ENCODE data around the gene ARHGAP45. TPM values are rescaled to one million over a fixed set of nuclear protein-coding genes. Genes with fewer than 3 reads are reported as not detected.

ARHGAP45 gene
- total and polyA plus RNA-seq, 2 experiments from 2014 or later, result 24.7 to 71.8 TPM

GRCh38 chr19:1055886-1056620, 10.9 kb upstream of the ARHGAP45 start (continued):
- TF ChIP-seq REST (IDR thresholded peaks at IDR 0.05; ENCODE audit: unreplicated experiment) (no peak), STAT1 (IDR thresholded peaks at IDR 0.05; ENCODE audit: unreplicated experiment) (no peak)

- peak; percentile 83 for DNase-seq (ENCODE audit: low spot score)
- peaks cover 32% of the 10 kb centered on the region for H3K9me3 Mint-ChIP-seq
- no peak overlapping the region for H2AFZ ChIP-seq
- H3K4me2 ChIP-seq, result no peak overlapping the region
- no peaks in the 10 kb centered on the region for H3K4me1 ChIP-seq (ENCODE audit: insufficient read depth)
- no peak overlapping the region for H3K27ac Mint-ChIP-seq
- H3K36me3 ChIP-seq (ENCODE audit: insufficient read depth), result peaks cover 18% of the 10 kb centered on the region
- peaks cover 37% of the 10 kb centered on the region for H3K36me3 Mint-ChIP-seq (ENCODE audit: low read depth)
- no peak for ATAC-seq
- no peaks in the 10 kb centered on the region for H3K27me3 ChIP-seq (ENCODE audit: insufficient read depth)
- no peaks in the 10 kb centered on the region for H4K20me1 ChIP-seq (replicated peaks; ENCODE audit: insufficient read depth)
- H3K4me3 ChIP-seq, result no peak overlapping the region
- H3K4me3 Mint-ChIP-seq, result no peak overlapping the region
- peaks cover under 1% of the 10 kb centered on the region; the same call in 1 of the 2 replicates for H3F3A ChIP-seq (replicated peaks; ENCODE audit: low read depth)
- H3K27me3 Mint-ChIP-seq (ENCODE audit: insufficient read depth, low read depth, poor library complexity), result peaks cover 9% of the 10 kb centered on the region
- no peak overlapping the region for H3K27ac ChIP-seq (ENCODE audit: low read depth)
- no peak for TF ChIP-seq ZNF462 (CRISPR knock-in tag; IDR thresholded peaks at IDR 0.05)
- TF ChIP-seq CTCF (conservative IDR thresholded peaks at IDR 0.05; ENCODE audit: low read depth in 2 of 2), result 0 out of 4 replicates have a peak, but pooled peaks of 1 of the 2 experiments have one; percentile 12
- TF ChIP-seq ZNF331 (CRISPR knock-in tag; IDR thresholded peaks at IDR 0.05; ENCODE audit: low read depth), result no peak
- no peak for TF ChIP-seq JUNB (IDR thresholded peaks at IDR 0.05; ENCODE audit: unreplicated experiment)
- H3K79me2 ChIP-seq (replicated peaks; ENCODE audit: insufficient read depth), result no peaks in the 10 kb centered on the region
- H3K9me2 ChIP-seq (ENCODE audit: insufficient read depth), result no peaks in the 10 kb centered on the region
- no peaks in the 10 kb centered on the region for H3K4me1 Mint-ChIP-seq
Measured at GRCh38 chr19:1057176-1057855, 9.7 kb upstream of the ARHGAP45 start.
